SH-SY5Y (cell line): ENCODE measurements around the gene GALNTL6.

Source experiments
- GATA2 ChIP-seq: IDR thresholded peaks from 2 replicates; pipeline ENCODE4 v1.6.1; 2011; ENCODE audit warnings: mild to moderate bottlenecking, low read depth, low read length
- GATA3 ChIP-seq: IDR thresholded peaks from 2 replicates; pipeline ENCODE4 v1.6.1; 2011; ENCODE audit warnings: low read depth, mild to moderate bottlenecking, low read length, moderate library complexity

DNA sequence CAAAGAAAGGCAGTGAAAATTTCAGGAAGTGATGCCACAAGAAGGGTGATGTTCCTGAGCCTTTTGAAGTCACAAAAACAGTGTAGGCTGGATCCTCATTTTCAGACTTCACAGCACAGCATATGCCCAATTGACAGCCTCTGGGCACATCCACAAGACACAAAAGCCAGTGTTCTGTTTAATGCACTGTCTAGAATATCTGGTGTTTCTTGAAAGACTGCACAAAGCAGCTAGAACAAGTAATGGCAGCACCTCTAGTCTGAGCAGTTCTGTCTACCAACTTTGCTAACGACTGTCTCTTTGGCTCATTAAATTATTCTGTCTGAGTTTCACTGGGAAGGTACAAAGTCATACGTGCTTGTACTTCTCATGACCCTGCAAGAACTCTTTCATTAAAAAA, 938.3 kb downstream of the GALNTL6 start:
- no peak for TF ChIP-seq GATA2
- no peak for TF ChIP-seq GATA3
